Stimulated activated CD4-positive, alpha-beta T cell treated with anti-CD3 and anti-CD28 coated beads, Interleukin-1b, Interleukin-23, amount 100 ng/mL, for 48 hours (primary cell): Measurements from ENCODE around the gene CPOX.
"Not testable (repeated sequence)": the region's sequence is repeated elsewhere in the genome, so short reads cannot be mapped to it uniquely, and the experiment has no call there.

Experiments used
- DNase-seq: peaks from one replicate; pipeline ENCODE4 v3.0.0-alpha.2; 2020

CPOX gene

GRCh38 chr3:98593046-98593936 lies at the start of gene CPOX:
Gene CPOX (minus strand): TSS chr3:98593611. CDS start chr3:98593504, 107 bp downstream.
- DNase-seq: peak; percentile 88

DNA sequence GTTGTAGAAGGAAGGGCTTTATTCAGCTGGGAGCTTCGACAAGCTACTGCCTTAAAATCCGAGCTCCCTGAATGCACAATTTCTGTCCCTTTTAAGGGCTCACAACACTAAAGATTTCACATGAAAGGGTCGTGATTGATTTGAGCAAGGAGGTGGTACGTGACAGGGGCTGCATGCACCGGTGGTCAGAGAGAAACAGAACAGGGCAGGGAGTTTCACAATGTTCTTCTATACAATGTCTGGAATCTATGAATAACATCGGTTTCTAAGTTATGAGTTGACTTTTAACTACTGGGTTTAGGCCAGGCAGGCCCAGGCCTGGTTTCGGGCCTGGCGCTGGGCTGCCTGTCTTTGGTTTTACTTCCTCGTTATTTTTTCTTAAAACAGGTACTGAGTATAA lies 49.4 kb upstream of the CPOX start:
- DNase-seq: not testable (repeated sequence)

- not testable (repeated sequence) for DNase-seq
These were observed 48.3 kb upstream of the CPOX start for GRCh38 chr3:98641756-98642155.

DNA sequence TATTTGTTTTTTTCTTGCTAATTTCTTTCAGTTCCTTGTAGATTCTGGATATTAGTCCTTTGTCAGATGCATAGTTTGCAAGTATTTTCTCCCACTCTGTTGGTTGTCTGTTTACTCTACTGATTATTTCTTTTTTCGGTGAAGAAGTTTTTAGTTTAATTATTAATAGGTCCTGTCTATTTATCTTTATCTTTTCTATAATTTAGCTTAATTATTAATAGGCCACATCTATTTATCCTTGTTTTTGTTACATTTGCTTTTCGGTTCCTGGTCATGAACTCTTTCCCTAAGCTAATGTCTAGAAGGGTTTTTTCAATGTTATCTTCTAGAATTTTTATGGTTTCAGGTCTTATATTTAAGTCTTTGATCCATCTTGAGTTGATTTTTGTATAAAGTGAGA lies 45.1 kb upstream of the CPOX start:
- DNase-seq: not testable (repeated sequence)

DNA sequence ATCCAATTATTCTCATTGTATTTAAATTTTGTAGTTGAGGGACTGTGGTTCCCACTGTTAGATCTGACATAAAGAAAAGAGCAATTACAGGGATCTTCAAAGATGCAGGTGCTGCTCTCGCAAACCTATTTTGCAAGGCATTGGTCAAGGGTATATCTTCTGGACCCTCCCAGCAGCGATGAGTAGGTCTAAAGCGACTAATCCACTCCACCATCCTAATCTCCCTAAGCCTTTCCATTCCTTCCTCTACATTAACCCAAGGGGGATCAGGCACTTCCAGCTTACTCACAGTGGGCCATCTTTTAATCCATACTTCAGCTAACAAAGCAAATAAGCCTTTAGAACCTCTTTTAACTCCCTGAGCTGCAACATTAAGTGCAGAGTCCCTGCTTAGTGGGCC lies 37.0 kb upstream of the CPOX start:
- DNase-seq: no peak

GRCh38 chr3:98628317-98628716 lies 34.9 kb upstream of the CPOX start:
- no peak for DNase-seq

- DNase-seq: no peak
These were observed 32.7 kb upstream of the CPOX start for GRCh38 chr3:98626151-98626550.

DNA sequence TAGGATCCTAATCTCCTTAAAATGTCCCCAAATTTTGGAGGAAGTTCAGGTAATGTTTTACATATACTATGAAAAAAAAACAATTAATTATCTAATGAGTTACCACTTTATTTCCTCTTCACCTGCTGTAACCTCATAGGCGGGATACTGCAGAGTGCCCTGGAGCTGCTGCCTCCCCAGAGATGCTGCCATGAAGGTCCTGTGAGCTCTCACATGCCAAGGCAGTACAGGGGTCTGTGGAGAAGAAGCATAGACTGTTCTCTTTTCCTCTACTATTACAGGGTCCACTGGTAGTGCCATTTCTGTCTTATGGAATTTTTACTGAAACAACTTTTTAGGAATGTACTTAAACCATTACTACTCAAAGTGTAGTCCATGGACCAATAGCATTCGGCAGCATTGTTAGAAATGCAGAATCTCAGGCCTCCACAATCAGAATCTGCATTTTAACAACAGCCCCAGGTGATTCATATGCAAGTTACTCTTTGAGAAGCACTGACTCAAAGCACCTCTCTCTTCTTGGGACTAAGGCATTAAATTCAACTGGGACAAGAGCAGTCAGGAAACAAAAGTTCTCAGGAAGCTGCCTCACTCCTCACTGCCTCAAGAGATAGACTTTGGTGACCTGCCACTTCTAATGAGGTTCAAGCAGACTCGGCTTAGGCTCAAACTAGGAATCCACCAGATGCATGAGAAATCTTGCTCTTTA lies 30.3 kb upstream of the CPOX start:
- DNase-seq: no peak

DNA sequence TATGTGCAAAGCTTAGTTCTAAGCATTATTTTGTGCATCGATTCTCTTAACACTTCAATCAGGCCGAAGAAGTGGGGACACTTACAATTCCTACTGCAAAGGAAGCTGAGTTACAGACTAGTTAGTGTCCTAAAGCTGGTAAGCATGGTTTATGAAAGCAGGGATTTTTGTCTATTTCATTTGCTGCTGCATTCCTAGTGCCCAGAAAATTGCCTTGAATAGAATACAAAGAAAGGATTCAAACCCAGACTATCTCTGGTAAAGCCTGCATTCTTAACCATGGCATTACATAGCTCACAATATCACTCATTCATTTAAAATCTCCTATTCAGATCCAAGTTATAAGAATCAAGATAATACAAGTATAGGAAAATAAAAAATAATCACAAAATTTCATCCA lies 24.4 kb upstream of the CPOX start:
- DNase-seq: no peak

DNA sequence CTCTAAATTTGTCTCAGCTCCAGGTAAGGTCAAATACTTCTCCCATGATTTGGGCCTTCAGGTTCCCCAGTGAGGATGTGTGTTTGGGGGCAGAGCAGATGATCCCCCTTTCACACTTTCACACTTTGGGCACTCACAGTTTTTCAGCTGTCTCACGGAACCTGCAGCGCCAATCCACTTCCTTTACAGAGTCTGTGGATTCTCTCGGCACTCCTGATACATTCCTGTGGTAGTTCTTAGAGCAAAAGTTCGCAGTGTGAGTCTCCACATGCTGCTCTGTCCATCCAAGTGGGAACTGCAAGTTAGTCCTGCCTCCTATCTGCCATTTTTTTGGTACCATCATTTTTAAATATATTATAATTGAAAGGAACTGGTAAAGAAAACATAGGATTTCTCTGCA lies 20.2 kb upstream of the CPOX start:
- DNase-seq: no peak

DNA sequence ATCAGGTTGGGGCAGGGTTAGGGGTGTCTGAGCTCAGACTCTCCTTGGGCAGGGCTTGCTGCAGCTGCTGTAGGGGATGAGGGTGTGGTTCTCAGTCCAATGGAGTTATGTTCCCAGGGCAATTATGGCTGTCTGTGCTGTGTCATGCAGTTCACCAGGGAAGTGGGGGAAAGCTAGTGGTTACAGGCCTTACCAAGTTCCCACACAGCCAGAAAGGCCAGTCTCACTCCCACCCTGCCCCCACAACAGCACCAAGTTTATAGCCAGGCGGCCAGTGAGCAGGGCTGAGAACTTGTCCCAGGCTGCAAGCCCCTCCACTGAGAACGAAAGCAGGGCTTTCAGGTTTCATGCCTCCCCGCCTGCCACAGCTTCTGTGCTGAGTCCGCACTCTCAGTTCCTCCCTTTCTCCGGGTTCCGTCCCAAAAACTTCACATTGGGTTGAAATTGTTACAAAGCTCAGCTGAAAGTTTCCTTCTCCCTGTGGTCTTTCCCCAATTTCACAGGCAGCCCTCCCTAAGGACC lies 19.6 kb upstream of the CPOX start:
- DNase-seq: no peak

GRCh38 chr3:98612587-98612986 lies 19.2 kb upstream of the CPOX start:
- DNase-seq: peak; percentile 3

GRCh38 chr3:98608029-98608428 lies 14.6 kb upstream of the CPOX start:
- DNase-seq: no peak

DNA sequence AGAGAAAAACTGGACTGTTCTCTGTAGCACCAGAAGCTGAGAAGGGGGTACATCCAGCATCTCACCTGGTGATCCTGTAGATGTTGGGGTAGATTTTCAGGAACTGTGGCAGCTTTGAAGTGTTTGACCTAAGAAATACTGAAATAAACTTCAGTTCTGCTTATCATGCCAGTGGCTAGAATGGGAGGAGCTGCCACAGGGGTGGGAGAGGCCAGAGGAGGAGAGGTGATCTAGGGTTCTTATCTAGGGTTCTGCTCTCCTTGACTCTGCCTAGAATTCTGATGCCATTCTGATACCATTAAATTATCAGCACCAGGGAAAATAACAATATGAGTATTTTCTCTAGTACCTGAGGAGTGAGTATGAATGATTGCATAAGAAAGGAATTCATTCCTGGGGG lies 10.2 kb upstream of the CPOX start:
- DNase-seq: no peak

- DNase-seq: peak; percentile 5
These were observed 8.8 kb upstream of the CPOX start for GRCh38 chr3:98602078-98602678.

DNA sequence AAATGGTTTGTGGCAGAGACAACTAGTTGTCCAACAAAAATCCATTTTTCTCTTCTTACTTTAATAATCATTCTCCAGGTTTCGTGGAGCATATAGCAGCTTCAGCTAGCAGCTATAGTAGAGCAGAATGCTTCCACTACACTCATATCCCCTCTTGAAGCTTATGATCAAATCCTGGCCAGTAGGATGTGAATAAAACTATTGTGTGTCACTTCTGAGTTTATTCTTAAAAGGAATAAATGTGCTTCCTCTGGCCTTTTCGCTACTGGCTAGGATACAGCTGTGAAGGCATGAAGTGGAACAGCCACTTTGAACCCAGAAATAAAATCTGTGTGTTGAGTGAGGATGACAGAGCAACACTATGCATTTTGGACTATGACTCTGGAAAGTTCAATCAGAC lies 7.8 kb upstream of the CPOX start:
- no peak for DNase-seq

GRCh38 chr3:98600412-98601095 lies 7.1 kb upstream of the CPOX start:
- no peak for DNase-seq

DNA sequence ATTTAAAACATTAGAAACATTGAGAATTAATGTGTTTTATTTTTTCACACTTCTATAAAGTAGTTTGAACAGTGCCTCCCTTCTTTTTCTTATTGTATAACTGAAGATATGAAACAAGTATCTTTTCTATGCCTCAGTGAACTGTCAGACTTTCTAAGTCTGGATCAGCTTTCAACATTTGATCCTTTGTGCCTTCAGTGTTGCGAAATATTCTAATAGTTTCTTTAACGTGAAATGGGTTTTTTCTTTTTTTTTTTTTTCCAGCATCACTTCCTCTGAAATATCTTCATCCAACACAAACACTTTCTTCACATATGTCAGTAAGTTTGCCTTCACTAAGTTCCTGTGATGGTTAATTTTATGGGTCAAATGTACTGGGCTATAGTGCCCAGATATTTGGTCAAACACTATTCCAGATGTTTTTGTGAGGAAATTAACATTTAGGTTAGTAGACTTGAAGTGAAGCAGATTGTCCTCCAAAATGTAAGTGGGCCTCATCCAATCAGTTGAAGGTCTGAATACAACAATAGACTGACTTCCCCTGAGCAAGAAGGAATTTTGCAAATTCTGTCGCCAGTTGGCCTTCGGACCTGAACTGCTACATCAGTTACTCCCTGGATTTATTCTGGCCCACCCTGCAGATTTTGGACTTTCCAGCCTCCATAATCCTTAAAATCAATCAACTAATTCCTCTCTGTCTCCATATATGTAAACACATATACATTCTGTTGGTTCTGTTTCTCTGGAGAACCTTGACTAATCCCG lies 6.4 kb upstream of the CPOX start:
- no peak for DNase-seq

DNA sequence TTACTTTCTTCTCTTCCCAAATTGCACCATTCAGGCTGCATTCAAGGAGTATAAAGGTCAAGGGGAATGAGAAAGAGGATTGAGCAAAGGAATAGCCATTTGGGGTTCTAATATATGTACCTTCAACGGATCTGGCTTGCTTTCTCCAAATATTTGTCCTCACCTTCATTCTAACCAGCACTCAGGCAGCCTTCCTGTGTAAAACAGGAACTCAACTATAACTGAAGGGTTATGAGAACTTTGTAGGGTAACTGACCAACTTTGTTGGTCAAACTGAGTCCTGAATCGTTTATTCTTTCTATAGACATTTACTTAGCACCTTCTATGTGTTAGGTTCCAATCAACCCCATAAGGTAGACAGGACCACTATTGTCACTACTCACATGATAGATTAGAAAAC lies 5.1 kb upstream of the CPOX start:
- no peak for DNase-seq

DNA sequence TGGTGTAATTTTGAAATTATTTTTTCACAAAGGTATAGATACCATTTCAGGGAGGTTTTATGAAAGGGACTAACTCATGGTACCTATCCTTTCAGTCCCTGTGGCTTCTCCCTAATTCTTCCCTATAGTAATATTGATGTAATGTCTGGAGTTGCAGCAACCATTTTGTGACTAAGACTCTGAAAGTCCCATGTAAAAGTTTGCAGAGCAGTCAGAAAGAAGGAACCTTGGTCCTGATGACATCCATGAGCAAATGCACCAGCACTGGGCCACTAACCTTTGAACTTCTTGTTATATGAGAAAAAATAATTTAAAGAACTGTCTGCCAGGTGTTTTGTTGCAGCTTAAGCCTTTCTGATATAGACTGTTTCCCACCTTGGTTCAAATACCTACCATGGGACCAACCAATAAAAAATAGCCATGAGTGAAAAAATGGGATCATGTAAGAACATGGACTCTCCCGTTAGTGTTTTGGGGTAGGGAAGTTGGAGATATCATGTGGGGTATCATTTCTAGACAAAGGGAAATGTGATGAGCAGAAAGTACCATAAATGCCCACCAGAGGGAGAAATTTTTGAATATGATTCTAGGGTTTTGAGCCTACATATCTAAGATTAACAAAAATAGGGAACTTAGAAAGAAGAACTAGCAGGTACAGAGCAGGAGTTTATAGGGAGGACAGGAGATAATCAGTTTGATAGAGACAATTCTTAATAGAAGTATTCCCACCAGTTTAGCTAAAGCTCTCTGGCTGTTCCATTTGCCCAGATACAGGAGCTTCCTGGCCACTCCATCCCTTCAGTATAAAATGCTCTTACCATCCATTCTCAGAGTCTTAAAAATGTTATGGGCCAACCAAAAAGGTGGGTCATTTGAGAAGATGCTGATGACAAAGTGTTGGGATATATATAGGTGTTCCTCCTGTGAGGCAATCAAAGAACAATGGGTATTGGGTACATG lies 3.4 kb upstream of the CPOX start:
- DNase-seq: no peak

GRCh38 chr3:98596087-98596486 lies 2.7 kb upstream of the CPOX start:
- no peak for DNase-seq
